Prostate gland (tissue), 2 donors: ENCODE measurements around the gene SCRG1. TPM values are rescaled to one million over a fixed set of nuclear protein-coding genes. Genes with fewer than 3 reads are reported as not detected.

Source experiments
- DNase-seq: peaks from one replicate; pipeline ENCODE4 v3.0.0-alpha.2; 2019; ENCODE audit warnings: low spot score
- H3K27ac ChIP-seq, 2 donors: fragments of 200-600 bp; sonication (generic); 2 replicates each; pipeline ENCODE4 v1.5.1; 2017 to 2019
- H3K27me3 ChIP-seq: fragments of 200-600 bp; sonication (generic); replicated peaks from 2 replicates; pipeline ENCODE4 v1.5.1; 2019; ENCODE audit not compliant: insufficient read depth
- H3K36me3 ChIP-seq, 2 donors: fragments of 200-600 bp; sonication (generic); 1 replicate in 1 of 2; 2 replicates in 1 of 2; pipeline versions ENCODE4 v1.5.1 to v1.8.1; 2017 to 2019
- H3K4me1 ChIP-seq: fragments of 200-600 bp; sonication (generic); replicated peaks from 2 replicates; pipeline ENCODE4 v1.5.1; 2019
- H3K4me3 ChIP-seq, 2 donors: fragments of 200-600 bp; sonication (generic); 2 replicates each; pipeline ENCODE4 v1.5.1; 2017 to 2019
- H3K9me3 ChIP-seq: fragments of 200-600 bp; sonication (generic); 2 replicates; pipeline ENCODE4 v1.5.1; 2017
- CTCF ChIP-seq, 4 experiments: fragments of 200-600 bp in 2 of 4; fragments of 450-650 bp in 2 of 4; sonication (generic) in 2 of 4; IDR thresholded peaks; 1 replicate in 3 of 4; 2 replicates in 1 of 4; pipeline ENCODE4 v1.5.1; 2016 to 2019; ENCODE audit warnings: antibody characterized with exemption in 4 of 4, mild to moderate bottlenecking in 2 of 4, moderate library complexity in 2 of 4
- POLR2A ChIP-seq: fragments of 450-650 bp; IDR thresholded peaks from one replicate; pipeline ENCODE4 v1.6.1; 2016; ENCODE audit warnings: antibody characterized with exemption, mild to moderate bottlenecking
- POLR2AphosphoS5 ChIP-seq: sonication (generic); formaldehyde crosslinking; IDR thresholded peaks from one replicate; pipeline ENCODE4 v1.6.1; 2017; ENCODE audit warnings: antibody characterized with exemption
- WGBS: methylation state at CpG from one replicate; pipeline ENCODE4 v1.1.5; 2018; 5-methylcytosine and 5-hydroxymethylcytosine counted together
- intact Hi-C: fragments of 100-400 bp; cut with DNase I; formaldehyde crosslinking; loops from one replicate; pipeline ENCODE4 v1.14.2; 2022
- total RNA-seq, 2 donors: library from RNA; depleted of rRNA; stranded (reverse); fragments of >200 nt; gene quantifications; one replicate each; pipeline ENCODE4 v1.1.0, GENCODE V29; 2016

The SCRG1 gene
- 10 to 100 TPM in 1 of 2 donors, under 1 TPM in 1; 0.14 to 15.1 TPM for total RNA-seq

DNA sequence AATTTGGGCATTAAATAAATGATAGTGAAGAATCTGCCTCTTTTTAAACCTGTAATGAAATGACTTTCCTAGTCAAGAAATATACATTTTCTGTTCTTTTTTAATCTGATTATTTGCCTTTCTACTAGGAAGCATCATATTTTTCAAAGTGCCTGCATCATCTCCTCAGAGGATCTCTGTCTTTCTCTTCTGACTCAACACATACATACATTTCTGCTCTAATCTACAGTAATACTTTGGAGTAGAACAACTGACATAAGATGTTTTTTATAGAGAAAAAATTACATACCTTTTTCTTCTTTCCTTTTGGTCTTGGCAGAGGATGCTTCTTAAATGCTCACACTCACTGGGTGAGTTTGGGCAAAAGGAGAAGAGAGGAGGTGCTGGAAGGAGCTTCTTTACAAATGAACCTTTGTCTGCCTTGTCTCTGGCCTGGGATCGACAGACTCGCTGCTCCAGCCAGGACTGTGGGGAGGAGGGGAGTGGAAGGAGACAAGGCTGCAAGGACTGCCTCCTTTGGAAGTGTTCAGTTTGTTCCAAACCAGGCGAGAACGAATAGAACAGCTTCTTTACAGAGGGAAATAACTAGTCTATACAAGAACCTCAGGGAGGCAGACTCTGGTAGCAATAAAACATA lies at the start of gene SCRG1:
Gene SCRG1, minus strand, starts transcription at position 338 of the 637 bp plus-strand sequence. CDS start 7,702 bp downstream, outside the sequence.
- intact Hi-C loops = no loop called here
- H3K27ac ChIP-seq = no peak within 1 kb of the TSS

GRCh38 chr4:173448103-173448502 lies 49.2 kb upstream of the SCRG1 start:
- WGBS = 11% methylated on average over 2 of the region's 2 CpGs
- TF ChIP-seq POLR2AphosphoS5 (peak; percentile 22), POLR2A (no peak), CTCF (IDR thresholded peaks at IDR 0.05) (no peak)
- Histone ChIP-seq H3K9me3 (no peaks in the 10 kb centered on the region), H3K27me3 (no peaks in the 10 kb centered on the region), H3K36me3 (no peaks in the 10 kb centered on the region), H3K27ac (no peak overlapping the region), H3K4me1 (peaks cover 6% of the 10 kb centered on the region), H3K4me3 (no peak overlapping the region)
- DNase-seq = peak; percentile 53
- intact Hi-C loops = no loop called here

More for the DNA sequence above, at the start of gene SCRG1:
- H3K27me3 ChIP-seq = no peaks in the 10 kb centered on the region
- DNase-seq = peak; percentile 27
- TF ChIP-seq CTCF (IDR thresholded peaks at IDR 0.05) (no peak), POLR2AphosphoS5 (peak; percentile 10)
- H3K4me3 ChIP-seq = no peak within 1 kb of the TSS
- 11% methylated on average over 4 of the region's 4 CpGs for WGBS
- no peaks in the 10 kb centered on the region for H3K4me1 ChIP-seq
- no peaks in the 10 kb centered on the region for H3K36me3 ChIP-seq
- H3K9me3 ChIP-seq = no peaks in the 10 kb centered on the region

GRCh38 chr4:173446416-173446815 lies 47.5 kb upstream of the SCRG1 start:
- intact Hi-C loops = no loop called here
- DNase-seq = no peak
- no peak overlapping the region for H3K27ac ChIP-seq
- no peaks in the 10 kb centered on the region for H3K27me3 ChIP-seq
- H3K36me3 ChIP-seq = no peaks in the 10 kb centered on the region
- TF ChIP-seq CTCF (IDR thresholded peaks at IDR 0.05) = no peak
- no peak for TF ChIP-seq POLR2A
- H3K4me1 ChIP-seq = peaks cover 6% of the 10 kb centered on the region
- H3K9me3 ChIP-seq = no peaks in the 10 kb centered on the region
- 92% methylated on average over 1 of the region's 1 CpG for WGBS
- no peak overlapping the region for H3K4me3 ChIP-seq

DNA sequence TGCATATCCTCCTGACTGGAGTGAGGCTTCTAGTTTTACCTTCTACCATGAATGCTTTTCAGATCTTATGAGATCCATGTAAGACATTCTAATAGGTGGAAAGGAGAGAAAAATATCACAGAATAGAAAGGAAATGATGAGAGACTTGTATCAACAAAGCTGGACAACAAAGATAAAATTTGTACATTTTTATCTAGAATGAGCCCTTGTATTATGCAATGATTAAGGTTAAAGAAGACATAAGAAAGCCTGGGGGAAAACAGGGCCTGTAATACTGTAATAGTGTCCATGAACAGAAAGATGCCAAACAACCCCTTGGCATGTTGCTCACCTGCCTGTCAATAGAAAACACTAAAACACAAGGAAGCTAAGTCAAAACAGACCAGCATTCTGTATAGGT lies 44.2 kb upstream of the SCRG1 start:
- no peak for DNase-seq
- no peaks in the 10 kb centered on the region for H3K9me3 ChIP-seq
- TF ChIP-seq POLR2AphosphoS5 = no peak
- TF ChIP-seq POLR2A = no peak
- no peak for TF ChIP-seq CTCF (IDR thresholded peaks at IDR 0.05)

GRCh38 chr4:173442223-173442932 lies 43.5 kb upstream of the SCRG1 start:
- DNase-seq = no peak
- no peaks in the 10 kb centered on the region for H3K4me1 ChIP-seq
- no peak for TF ChIP-seq POLR2AphosphoS5
- TF ChIP-seq POLR2A = no peak
- H3K27me3 ChIP-seq = no peaks in the 10 kb centered on the region
- no peaks in the 10 kb centered on the region for H3K36me3 ChIP-seq
- no peak overlapping the region for H3K27ac ChIP-seq
- H3K4me3 ChIP-seq = no peak overlapping the region
- 94% methylated on average over 10 of the region's 10 CpGs for WGBS
- no peaks in the 10 kb centered on the region for H3K9me3 ChIP-seq
- intact Hi-C loops = no loop called here

More for the DNA sequence above, 44.2 kb upstream of the SCRG1 start:
- no peaks in the 10 kb centered on the region for H3K27me3 ChIP-seq
- intact Hi-C loops = no loop called here
- no peak overlapping the region for H3K27ac ChIP-seq
- no peaks in the 10 kb centered on the region for H3K4me1 ChIP-seq
- H3K36me3 ChIP-seq = no peaks in the 10 kb centered on the region
- H3K4me3 ChIP-seq = no peak overlapping the region
